HepG2 (cell line): Measurements from ENCODE around the gene UBXN2A. TPM values are rescaled to one million over a fixed set of nuclear protein-coding genes. Genes with fewer than 3 reads are reported as not detected.

ENCODE experiments used
- CHCHD3 ChIP-seq: sonication (generic); formaldehyde crosslinking; IDR thresholded peaks from 2 replicates; pipeline ENCODE4 v1.8.0; 2022; ENCODE audit warnings: mild to moderate bottlenecking, missing genetic modification reagents, moderate library complexity
- HDAC2 ChIP-seq: sonication (generic); formaldehyde crosslinking; IDR thresholded peaks from 2 replicates; pipeline ENCODE4 v1.4.0; 2020; ENCODE audit warnings: missing genetic modification reagents
- ISL2 ChIP-seq: sonication (generic); formaldehyde crosslinking; IDR thresholded peaks from 2 replicates; pipeline ENCODE4 v1.5.0; 2020; ENCODE audit warnings: missing genetic modification reagents
- KLF11 ChIP-seq: IDR thresholded peaks from 2 replicates; pipeline ENCODE4 v1.6.1; 2016; ENCODE audit warnings: missing compliant biosample characterization
- PPARG ChIP-seq: conservative IDR thresholded peaks from 2 replicates; pipeline ENCODE4 v1.6.1; 2016; ENCODE audit warnings: missing biosample characterization, missing genetic modification reagents
- YY1 ChIP-seq: IDR thresholded peaks from 2 replicates; pipeline ENCODE4 v1.6.1; 2011; ENCODE audit warnings: low read length, low read depth, moderate library complexity, mild to moderate bottlenecking; ENCODE audit not compliant: insufficient read depth, insufficient replicate concordance
- ZEB1 ChIP-seq: IDR thresholded peaks from 2 replicates; pipeline ENCODE4 v1.6.1; 2012; ENCODE audit warnings: mild to moderate bottlenecking, low read depth, inconsistent platforms; ENCODE audit not compliant: insufficient replicate concordance
- ZFP36 ChIP-seq: fragments of 150-350 bp; IDR thresholded peaks from 2 replicates; pipeline ENCODE4 v1.6.1; 2018; ENCODE audit warnings: borderline replicate concordance, low read length, low read depth; ENCODE audit not compliant: partially characterized antibody
- ZNF253 ChIP-seq: sonication (generic); formaldehyde crosslinking; IDR thresholded peaks from 2 replicates; pipeline ENCODE4 v1.8.0; 2022; ENCODE audit warnings: mild to moderate bottlenecking, missing genetic modification reagents, borderline replicate concordance
- ZNF326 ChIP-seq: sonication (generic); formaldehyde crosslinking; IDR thresholded peaks from 2 replicates; pipeline ENCODE4 v1.4.0; 2020; ENCODE audit warnings: missing genetic modification reagents, borderline replicate concordance
- ZNF335 ChIP-seq: sonication (generic); formaldehyde crosslinking; IDR thresholded peaks from 2 replicates; pipeline ENCODE4 v1.4.0; 2020; ENCODE audit warnings: missing genetic modification reagents
- ZNF446 ChIP-seq: sonication (generic); formaldehyde crosslinking; IDR thresholded peaks from 2 replicates; pipeline ENCODE4 v1.5.0; 2020; ENCODE audit warnings: mild to moderate bottlenecking, missing genetic modification reagents
- ZNF484 ChIP-seq: sonication (generic); formaldehyde crosslinking; IDR thresholded peaks from 2 replicates; pipeline ENCODE4 v1.5.1; 2020; ENCODE audit warnings: mild to moderate bottlenecking, low read depth, missing genetic modification reagents, borderline replicate concordance
- ZNF782 ChIP-seq: sonication (generic); formaldehyde crosslinking; IDR thresholded peaks from 2 replicates; pipeline ENCODE4 v1.4.0; 2020; ENCODE audit warnings: missing genetic modification reagents, mild to moderate bottlenecking, borderline replicate concordance
- ZNF878 ChIP-seq: sonication (generic); formaldehyde crosslinking; IDR thresholded peaks from 2 replicates; pipeline ENCODE4 v1.8.1; 2023; ENCODE audit warnings: mild to moderate bottlenecking, missing genetic modification reagents, moderate library complexity
- polyA plus RNA-seq, 8 experiments: library from polyadenylated mRNA; depleted of rRNA in 3 of 8; stranded (reverse) in 7 of 8; unstranded in 1 of 8; fragments of >200 nt; fragmentation: Illumina TruSeq in 4 of 8; extraction: Trizol in 4 of 8; gene quantifications; 2 replicates each; pipeline versions ENCODE4 v1.2.1 to v1.2.3, GENCODE V29; 2011 to 2016; ENCODE audit warnings: low read depth in 4 of 8, missing spikeins in 1 of 8, mixed read lengths in 1 of 8; ENCODE audit not compliant: insufficient read depth in 1 of 8
- total RNA-seq, 5 experiments: library from RNA; depleted of rRNA; stranded (reverse); fragments of >200 nt; fragmentation: Illumina TruSeq; extraction: Trizol; gene quantifications; 2 replicates each; pipeline ENCODE4 v1.2.3, GENCODE V29; 2016; ENCODE audit warnings: low read depth in 1 of 5
- TF ChIP-seq, protein P1 (sequence below): sonication (generic); formaldehyde crosslinking; IDR thresholded peaks from 2 replicates; pipeline ENCODE4 v1.8.0; 2022; ENCODE audit warnings: missing genetic modification reagents, low read depth, mild to moderate bottlenecking, borderline replicate concordance
- TF ChIP-seq, protein P2 (sequence below): sonication (generic); formaldehyde crosslinking; IDR thresholded peaks from 2 replicates; pipeline ENCODE4 v1.4.0; 2020; ENCODE audit warnings: missing genetic modification reagents
- TF ChIP-seq, protein P3 (sequence below): sonication (generic); formaldehyde crosslinking; IDR thresholded peaks from 2 replicates; pipeline ENCODE4 v1.9.0; 2021; ENCODE audit warnings: missing genetic modification reagents, borderline replicate concordance
- TF ChIP-seq, protein P4 (sequence below): sonication (generic); formaldehyde crosslinking; conservative IDR thresholded peaks from 2 replicates; pipeline ENCODE4 v1.4.0; 2020; ENCODE audit warnings: missing genetic modification reagents
- TF ChIP-seq, protein P5 (sequence below): sonication (generic); formaldehyde crosslinking; IDR thresholded peaks from 2 replicates; pipeline ENCODE4 v1.5.1; 2020; ENCODE audit warnings: mild to moderate bottlenecking, missing genetic modification reagents

Gene UBXN2A
- total and polyA plus RNA-seq, 2 of the 13 experiments (the other 11 are each of a cell fraction or from before 2014, with no cell fraction given), result 8.3 to 20.9 TPM

DNA sequence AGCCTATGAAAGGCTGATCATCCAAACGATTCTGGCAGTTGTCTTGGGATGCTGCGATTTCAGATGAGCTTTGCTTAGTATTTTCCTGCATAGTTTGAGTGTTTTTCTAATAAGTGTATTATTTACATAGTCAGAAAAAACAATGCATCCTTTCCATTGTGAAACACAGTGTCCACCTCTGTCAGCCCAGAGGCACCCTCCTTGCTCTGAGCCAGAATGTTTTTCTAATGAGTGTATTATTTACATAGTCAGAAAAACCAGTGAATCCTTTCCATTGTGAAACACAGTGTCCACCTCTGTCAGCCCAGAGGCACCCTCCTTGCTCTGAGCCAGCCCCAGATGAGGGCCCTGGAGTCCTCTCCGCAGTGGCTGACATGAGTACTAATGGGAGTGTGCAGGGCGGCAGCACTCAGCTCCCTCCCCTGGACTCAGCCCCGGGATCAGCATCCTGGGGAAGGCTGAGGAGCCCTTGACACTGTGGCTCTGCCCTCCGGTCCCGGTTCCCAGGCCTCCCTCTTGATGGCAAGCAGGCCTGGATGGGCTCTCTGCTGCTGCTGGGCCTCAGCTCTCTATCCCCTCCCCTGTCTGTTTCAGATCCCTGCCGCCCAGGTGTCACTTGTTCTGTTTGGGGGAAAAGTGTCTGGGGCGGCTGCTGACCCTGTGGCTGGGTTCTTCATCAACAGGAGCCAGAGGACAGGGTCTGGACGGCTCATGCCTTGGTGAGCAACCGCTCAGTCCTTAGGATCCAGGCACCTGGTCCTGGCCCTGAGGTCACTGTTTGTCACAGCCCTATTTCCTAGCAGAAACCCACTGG, 75.5 kb downstream of the UBXN2A start (continued):
- TF ChIP-seq ZNF782 (CRISPR knock-in tag), result no peak; the same call in 1 of the 2 replicates
- TF ChIP-seq ZNF484 (CRISPR knock-in tag), result no peak
- TF ChIP-seq CHCHD3 (CRISPR knock-in tag), result no peak
- TF ChIP-seq ZNF446, result no peak
- TF ChIP-seq ZFP36, result no peak
- peak; percentile 42; the same call in 1 of the 2 replicates for TF ChIP-seq KLF11 (CRISPR knock-in tag)
- TF ChIP-seq, protein P1, sequence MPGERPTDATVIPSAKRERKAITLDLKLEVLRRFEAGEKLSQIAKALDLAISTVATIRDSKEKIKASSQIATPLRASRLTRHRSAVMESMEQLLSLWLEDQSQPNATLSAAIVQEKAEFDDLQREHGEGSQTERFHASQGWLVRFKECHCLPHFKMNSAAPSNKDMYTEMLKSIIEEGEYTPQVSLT (CRISPR knock-in tag), result no peak
- TF ChIP-seq, protein P2, sequence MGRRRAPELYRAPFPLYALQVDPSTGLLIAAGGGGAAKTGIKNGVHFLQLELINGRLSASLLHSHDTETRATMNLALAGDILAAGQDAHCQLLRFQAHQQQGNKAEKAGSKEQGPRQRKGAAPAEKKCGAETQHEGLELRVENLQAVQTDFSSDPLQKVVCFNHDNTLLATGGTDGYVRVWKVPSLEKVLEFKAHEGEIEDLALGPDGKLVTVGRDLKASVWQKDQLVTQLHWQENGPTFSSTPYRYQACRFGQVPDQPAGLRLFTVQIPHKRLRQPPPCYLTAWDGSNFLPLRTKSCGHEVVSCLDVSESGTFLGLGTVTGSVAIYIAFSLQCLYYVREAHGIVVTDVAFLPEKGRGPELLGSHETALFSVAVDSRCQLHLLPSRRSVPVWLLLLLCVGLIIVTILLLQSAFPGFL, result no peak
- no peak for TF ChIP-seq ZNF878 (CRISPR knock-in tag)
- TF ChIP-seq HDAC2 (CRISPR knock-in tag), result peak; percentile 89
- TF ChIP-seq PPARG (CRISPR knock-in tag), result no peak; the same call in 1 of the 2 replicates
- TF ChIP-seq, protein P3, sequence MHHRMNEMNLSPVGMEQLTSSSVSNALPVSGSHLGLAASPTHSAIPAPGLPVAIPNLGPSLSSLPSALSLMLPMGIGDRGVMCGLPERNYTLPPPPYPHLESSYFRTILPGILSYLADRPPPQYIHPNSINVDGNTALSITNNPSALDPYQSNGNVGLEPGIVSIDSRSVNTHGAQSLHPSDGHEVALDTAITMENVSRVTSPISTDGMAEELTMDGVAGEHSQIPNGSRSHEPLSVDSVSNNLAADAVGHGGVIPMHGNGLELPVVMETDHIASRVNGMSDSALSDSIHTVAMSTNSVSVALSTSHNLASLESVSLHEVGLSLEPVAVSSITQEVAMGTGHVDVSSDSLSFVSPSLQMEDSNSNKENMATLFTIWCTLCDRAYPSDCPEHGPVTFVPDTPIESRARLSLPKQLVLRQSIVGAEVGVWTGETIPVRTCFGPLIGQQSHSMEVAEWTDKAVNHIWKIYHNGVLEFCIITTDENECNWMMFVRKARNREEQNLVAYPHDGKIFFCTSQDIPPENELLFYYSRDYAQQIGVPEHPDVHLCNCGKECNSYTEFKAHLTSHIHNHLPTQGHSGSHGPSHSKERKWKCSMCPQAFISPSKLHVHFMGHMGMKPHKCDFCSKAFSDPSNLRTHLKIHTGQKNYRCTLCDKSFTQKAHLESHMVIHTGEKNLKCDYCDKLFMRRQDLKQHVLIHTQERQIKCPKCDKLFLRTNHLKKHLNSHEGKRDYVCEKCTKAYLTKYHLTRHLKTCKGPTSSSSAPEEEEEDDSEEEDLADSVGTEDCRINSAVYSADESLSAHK (CRISPR knock-in tag), result no peak
- TF ChIP-seq ZNF253 (CRISPR knock-in tag), result no peak
- TF ChIP-seq ZNF326 (CRISPR knock-in tag), result no peak
- TF ChIP-seq ISL2 (CRISPR knock-in tag), result 0 out of 2 replicates have a peak, but pooled peaks have one; percentile 29
- TF ChIP-seq, protein P4, sequence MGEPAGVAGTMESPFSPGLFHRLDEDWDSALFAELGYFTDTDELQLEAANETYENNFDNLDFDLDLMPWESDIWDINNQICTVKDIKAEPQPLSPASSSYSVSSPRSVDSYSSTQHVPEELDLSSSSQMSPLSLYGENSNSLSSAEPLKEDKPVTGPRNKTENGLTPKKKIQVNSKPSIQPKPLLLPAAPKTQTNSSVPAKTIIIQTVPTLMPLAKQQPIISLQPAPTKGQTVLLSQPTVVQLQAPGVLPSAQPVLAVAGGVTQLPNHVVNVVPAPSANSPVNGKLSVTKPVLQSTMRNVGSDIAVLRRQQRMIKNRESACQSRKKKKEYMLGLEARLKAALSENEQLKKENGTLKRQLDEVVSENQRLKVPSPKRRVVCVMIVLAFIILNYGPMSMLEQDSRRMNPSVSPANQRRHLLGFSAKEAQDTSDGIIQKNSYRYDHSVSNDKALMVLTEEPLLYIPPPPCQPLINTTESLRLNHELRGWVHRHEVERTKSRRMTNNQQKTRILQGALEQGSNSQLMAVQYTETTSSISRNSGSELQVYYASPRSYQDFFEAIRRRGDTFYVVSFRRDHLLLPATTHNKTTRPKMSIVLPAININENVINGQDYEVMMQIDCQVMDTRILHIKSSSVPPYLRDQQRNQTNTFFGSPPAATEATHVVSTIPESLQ (CRISPR knock-in tag), result no peak
- peak; percentile 69 for TF ChIP-seq ZEB1
- TF ChIP-seq, protein P5, sequence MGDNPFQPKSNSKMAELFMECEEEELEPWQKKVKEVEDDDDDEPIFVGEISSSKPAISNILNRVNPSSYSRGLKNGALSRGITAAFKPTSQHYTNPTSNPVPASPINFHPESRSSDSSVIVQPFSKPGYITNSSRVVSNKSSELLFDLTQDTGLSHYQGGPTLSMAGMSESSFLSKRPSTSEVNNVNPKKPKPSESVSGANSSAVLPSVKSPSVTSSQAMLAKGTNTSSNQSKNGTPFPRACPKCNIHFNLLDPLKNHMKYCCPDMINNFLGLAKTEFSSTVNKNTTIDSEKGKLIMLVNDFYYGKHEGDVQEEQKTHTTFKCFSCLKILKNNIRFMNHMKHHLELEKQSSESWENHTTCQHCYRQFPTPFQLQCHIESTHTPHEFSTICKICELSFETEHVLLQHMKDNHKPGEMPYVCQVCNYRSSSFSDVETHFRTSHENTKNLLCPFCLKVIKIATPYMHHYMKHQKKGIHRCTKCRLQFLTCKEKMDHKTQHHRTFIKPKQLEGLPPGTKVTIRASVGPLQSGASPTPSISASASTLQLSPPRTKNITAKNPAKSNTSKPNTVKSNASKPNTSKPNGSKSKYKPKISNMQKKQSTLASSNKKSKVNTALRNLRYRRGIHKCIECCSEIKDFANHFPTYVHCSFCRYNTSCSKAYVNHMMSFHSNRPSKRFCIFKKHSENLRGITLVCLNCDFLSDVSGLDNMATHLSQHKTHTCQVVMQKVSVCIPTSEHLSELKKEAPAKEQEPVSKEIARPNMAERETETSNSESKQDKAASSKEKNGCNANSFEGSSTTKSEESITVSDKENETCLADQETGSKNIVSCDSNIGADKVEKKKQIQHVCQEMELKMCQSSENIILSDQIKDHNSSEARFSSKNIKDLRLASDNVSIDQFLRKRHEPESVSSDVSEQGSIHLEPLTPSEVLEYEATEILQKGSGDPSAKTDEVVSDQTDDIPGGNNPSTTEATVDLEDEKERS (CRISPR knock-in tag), result no peak
- TF ChIP-seq YY1, result peak; percentile 51
- 0 out of 2 replicates have a peak, but pooled peaks have one; percentile 55 for TF ChIP-seq ZNF335
